SK-N-MC (cell line): Measurements from ENCODE around the gene TULP3.

ENCODE experiments used
- DNase-seq: peaks from one replicate; pipeline ENCODE4 v3.0.0-alpha.2; 2011; ENCODE audit warnings: low read depth, low spot score
- H3K27ac ChIP-seq: fragments of 200-600 bp; sonication (generic); 2 replicates; pipeline ENCODE4 v1.5.1; 2016; ENCODE audit warnings: mixed run types
- H3K36me3 ChIP-seq: fragments of 200-600 bp; sonication (generic); 2 replicates; pipeline ENCODE4 v1.6.1; 2017; ENCODE audit warnings: antibody characterized with exemption, low read length, mixed read lengths; ENCODE audit not compliant: insufficient read depth
- H3K4me3 ChIP-seq: fragments of 200-600 bp; sonication (generic); 2 replicates; pipeline ENCODE4 v1.5.1; 2016
- H3K9ac ChIP-seq: fragments of 200-600 bp; sonication (generic); 2 replicates; pipeline ENCODE4 v1.8.0; 2017; ENCODE audit warnings: mixed run types, mixed read lengths; ENCODE audit not compliant: insufficient read length
- H3K9me3 ChIP-seq: fragments of 200-600 bp; sonication (generic); 2 replicates; pipeline ENCODE4 v1.6.1; 2017; ENCODE audit warnings: low read depth, mild to moderate bottlenecking, antibody characterized with exemption, low read length, moderate library complexity, mixed read lengths
- EZH2 ChIP-seq: fragments of 200-600 bp; sonication (generic); IDR thresholded peaks from one replicate; pipeline ENCODE4 v1.6.1; 2017; ENCODE audit warnings: antibody characterized with exemption
- FOXP2 ChIP-seq: optimal IDR thresholded peaks from 2 replicates; pipeline ENCODE3; 2011; ENCODE audit warnings: mild to moderate bottlenecking, moderate library complexity; ENCODE audit not compliant: insufficient read depth; ENCODE audit errors: extremely low read length, control extremely low read depth
- POLR2AphosphoS5 ChIP-seq: IDR thresholded peaks from 2 replicates; pipeline ENCODE4 v1.6.1; 2012; ENCODE audit warnings: mild to moderate bottlenecking, low read depth, low read length, borderline replicate concordance

TULP3 gene

DNA sequence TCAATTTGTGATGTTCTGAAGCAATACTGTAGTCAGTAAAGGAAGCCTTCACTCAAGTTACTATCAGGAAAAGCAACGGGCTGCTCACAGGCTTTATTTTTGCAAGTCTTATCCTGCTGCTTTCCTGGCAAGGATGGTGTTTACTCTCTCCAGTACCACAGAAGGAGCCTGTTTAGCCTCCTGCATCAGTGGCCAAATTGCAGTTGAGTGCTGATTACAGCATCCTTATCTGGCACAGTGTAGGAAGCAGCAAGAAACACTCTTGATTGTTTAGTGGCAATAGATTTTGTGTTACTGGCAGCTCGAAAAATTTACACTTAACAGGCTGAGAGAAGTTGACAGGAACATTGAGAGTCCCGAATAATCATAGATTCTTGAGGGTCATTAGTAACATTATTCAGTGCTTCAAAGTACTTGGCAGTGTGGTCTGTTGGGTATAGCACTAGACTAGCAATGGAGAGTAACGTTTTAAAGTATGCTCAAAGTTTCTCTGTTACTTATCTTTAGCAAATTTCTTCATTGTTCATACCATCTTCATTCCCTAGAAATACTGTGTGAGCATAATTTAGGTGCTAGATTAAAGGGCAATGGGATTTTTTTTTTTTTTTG lies 11.7 kb downstream of the TULP3 start:
- no peak overlapping the region for H3K4me3 ChIP-seq
- H3K9ac ChIP-seq: no peak overlapping the region
- no peak for TF ChIP-seq FOXP2
- TF ChIP-seq POLR2AphosphoS5: no peak
- TF ChIP-seq EZH2: no peak
- no peaks in the 10 kb centered on the region for H3K36me3 ChIP-seq
- no peaks in the 10 kb centered on the region for H3K9me3 ChIP-seq
- no peak for DNase-seq
- no peak overlapping the region for H3K27ac ChIP-seq

- DNase-seq: no peak
- Histone ChIP-seq H3K27ac (no peak overlapping the region), H3K4me3 (no peak overlapping the region), H3K9ac (no peak overlapping the region), H3K9me3 (no peaks in the 10 kb centered on the region), H3K36me3 (0 out of 2 replicates have a peak, but pooled peaks cover 3% of the 10 kb centered on the region)
- TF ChIP-seq EZH2 (no peak), FOXP2 (no peak), POLR2AphosphoS5 (no peak)
Observed at GRCh38 chr12:2904260-2904659, 13.6 kb downstream of the TULP3 start.

GRCh38 chr12:2912216-2912575 lies 21.5 kb downstream of the TULP3 start:
- TF ChIP-seq EZH2 (no peak), POLR2AphosphoS5 (no peak), FOXP2 (no peak)
- no peak overlapping the region for H3K9ac ChIP-seq
- H3K27ac ChIP-seq: peak overlapping the region; percentile 52
- no peak overlapping the region for H3K4me3 ChIP-seq
- H3K9me3 ChIP-seq: no peaks in the 10 kb centered on the region
- H3K36me3 ChIP-seq: peaks cover 22% of the 10 kb centered on the region
- no peak for DNase-seq

DNA sequence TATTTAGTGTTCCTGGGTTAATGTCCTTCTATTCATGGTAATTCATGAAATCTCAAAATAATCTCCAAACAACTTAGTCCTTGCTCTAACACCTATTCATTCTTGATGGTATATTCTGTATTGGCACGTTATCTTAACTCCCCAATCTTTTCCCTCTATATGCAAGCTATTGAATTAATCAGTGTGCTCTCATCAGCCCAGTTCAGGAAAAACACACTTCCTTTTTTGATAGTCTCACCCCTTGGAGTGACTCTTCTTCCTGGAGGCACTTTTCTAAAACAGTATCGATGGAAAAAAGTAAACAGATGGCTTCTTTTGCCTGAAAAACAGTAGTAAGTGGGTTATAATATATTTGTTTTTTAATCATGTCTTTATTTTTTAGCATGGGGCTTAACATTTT lies 28.6 kb downstream of the TULP3 start:
- no peak for DNase-seq
- H3K9me3 ChIP-seq: no peaks in the 10 kb centered on the region
- H3K27ac ChIP-seq: no peak overlapping the region
- H3K9ac ChIP-seq: no peak overlapping the region
- H3K4me3 ChIP-seq: no peak overlapping the region
- TF ChIP-seq FOXP2: no peak
- peaks cover 25% of the 10 kb centered on the region for H3K36me3 ChIP-seq

DNA sequence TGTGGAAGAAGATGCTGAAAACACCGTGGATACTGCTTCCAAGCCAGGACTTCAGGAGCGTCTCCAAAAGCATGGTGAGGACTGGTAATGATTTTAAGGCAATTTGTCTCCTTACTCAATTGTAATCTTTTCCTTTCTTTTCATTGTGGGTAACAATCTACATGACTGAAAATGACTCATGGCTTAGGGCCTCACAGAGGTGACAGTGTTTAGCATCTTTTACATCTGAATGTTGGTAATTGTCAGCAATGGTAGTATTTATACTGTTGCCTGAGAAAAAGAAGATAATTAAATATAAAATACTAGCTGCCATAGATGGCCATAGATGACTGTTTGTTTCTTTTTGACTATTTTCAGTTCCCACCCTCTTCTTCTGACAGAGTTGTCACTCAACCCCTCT lies 31.6 kb downstream of the TULP3 start:
- Histone ChIP-seq H3K36me3 (peaks cover 44% of the 10 kb centered on the region), H3K9ac (no peak overlapping the region), H3K4me3 (no peak overlapping the region), H3K9me3 (no peaks in the 10 kb centered on the region), H3K27ac (no peak overlapping the region)
- no peak for TF ChIP-seq POLR2AphosphoS5
- no peak for TF ChIP-seq EZH2
- TF ChIP-seq FOXP2: no peak
- no peak for DNase-seq

- no peak overlapping the region for H3K4me3 ChIP-seq
- no peak for DNase-seq
- peaks cover 49% of the 10 kb centered on the region for H3K36me3 ChIP-seq
- no peaks in the 10 kb centered on the region for H3K9me3 ChIP-seq
- H3K27ac ChIP-seq: no peak overlapping the region
- no peak overlapping the region for H3K9ac ChIP-seq
- TF ChIP-seq EZH2: no peak
- TF ChIP-seq POLR2AphosphoS5: no peak
- no peak for TF ChIP-seq FOXP2
Observed at GRCh38 chr12:2923057-2923456, 32.4 kb downstream of the TULP3 start.

DNA sequence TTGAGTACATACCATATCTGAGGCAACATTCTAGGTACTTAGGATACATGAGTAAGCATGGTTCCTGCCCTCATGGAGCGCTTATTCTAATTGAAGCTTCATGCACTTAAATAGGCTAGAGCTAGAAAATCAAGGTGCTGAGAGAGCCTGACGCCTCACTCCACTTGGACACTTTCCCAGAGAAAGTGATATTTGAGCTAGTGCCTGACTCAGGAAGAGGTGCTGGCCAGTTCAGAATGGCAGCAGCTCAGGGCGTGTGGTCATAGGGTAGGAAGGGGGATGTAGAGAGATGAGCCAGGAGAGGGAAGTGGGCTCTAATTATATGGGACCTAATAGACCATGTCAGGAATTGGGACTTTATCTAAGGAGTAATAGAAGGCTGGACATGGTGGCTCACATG lies 33.3 kb downstream of the TULP3 start:
- DNase-seq: no peak
- H3K27ac ChIP-seq: no peak overlapping the region
- H3K4me3 ChIP-seq: no peak overlapping the region
- TF ChIP-seq POLR2AphosphoS5 (no peak), FOXP2 (no peak)
- H3K9ac ChIP-seq: no peak overlapping the region
- H3K9me3 ChIP-seq: no peaks in the 10 kb centered on the region
- H3K36me3 ChIP-seq: peaks cover 49% of the 10 kb centered on the region

GRCh38 chr12:2925322-2925995 lies 34.8 kb downstream of the TULP3 start:
- no peak for DNase-seq

DNA sequence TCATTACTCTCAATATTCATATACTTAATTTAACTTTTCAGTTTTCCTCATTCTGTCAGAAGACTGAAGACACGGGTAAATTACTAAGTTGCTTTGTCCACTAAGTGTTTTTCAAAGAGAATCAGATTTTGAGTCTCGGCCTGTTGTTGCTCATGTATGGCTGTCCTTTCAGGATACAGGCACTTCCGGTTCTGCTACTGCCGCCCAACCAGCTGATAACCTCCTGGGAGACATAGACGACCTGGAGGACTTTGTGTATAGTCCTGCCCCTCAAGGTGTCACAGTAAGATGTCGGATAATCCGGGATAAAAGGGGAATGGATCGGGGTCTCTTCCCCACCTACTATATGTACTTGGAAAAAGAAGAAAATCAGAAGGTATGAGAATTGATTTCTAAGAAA lies 40.2 kb downstream of the TULP3 start:
- no peak overlapping the region for H3K4me3 ChIP-seq
- no peak for DNase-seq
- H3K9ac ChIP-seq: no peak overlapping the region
- H3K27ac ChIP-seq: no peak overlapping the region
- TF ChIP-seq POLR2AphosphoS5 (no peak), EZH2 (no peak), FOXP2 (no peak)
- H3K9me3 ChIP-seq: no peaks in the 10 kb centered on the region
- peaks cover 57% of the 10 kb centered on the region for H3K36me3 ChIP-seq

More at GRCh38 chr12:2925322-2925995, 34.8 kb downstream of the TULP3 start:
- Histone ChIP-seq H3K27ac (no peak overlapping the region), H3K36me3 (peaks cover 53% of the 10 kb centered on the region), H3K4me3 (no peak overlapping the region), H3K9me3 (no peaks in the 10 kb centered on the region), H3K9ac (no peak overlapping the region)
- no peak for TF ChIP-seq EZH2
- no peak for TF ChIP-seq POLR2AphosphoS5
- TF ChIP-seq FOXP2: no peak
